GM12874 (cell line): ENCODE measurements around the gene HSD17B8.

Source experiments
- CTCF ChIP-seq: IDR thresholded peaks from 2 replicates; pipeline ENCODE4 v1.5.1; 2011; ENCODE audit warnings: low read depth, mild to moderate bottlenecking, control low read depth, low read length, moderate library complexity; ENCODE audit not compliant: insufficient read depth

HSD17B8 gene

GRCh38 chr6:33191383-33192104 lies 12.9 kb upstream of the HSD17B8 start:
- TF ChIP-seq CTCF: no peak

DNA sequence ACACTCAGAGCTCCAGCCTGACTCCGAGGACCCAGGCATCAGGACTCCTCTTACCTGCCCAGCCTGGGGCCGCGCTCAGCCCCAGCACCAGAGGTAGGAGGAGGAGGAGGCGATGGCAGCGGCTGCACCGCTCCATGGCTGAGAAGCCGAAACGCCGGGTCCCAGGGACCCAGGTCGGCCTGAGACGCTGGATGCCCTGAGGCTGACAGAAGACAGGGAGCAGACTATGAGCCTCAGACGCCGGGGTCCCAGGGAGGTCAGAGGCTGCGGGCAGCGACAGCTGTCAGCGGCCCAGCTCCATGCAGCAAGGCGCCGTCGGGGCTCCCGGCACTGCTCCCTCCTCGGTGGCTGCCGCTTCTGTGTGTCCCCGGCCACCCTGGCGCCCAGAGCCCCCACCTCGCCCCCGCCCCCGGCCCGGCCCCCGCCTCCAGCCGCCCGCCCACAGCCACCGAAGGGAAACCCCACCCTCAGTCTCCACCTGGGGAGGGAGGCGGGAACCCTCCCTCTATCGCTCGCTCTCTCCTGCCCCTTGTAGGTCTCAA lies 12.3 kb upstream of the HSD17B8 start, which contains the start of gene COL11A2:
TSS of gene COL11A2 (minus strand) at position 363 of the 542 bp plus-strand sequence. CDS start at position 136, 227 bp downstream.
- no peak for TF ChIP-seq CTCF

- TF ChIP-seq CTCF: no peak
These were observed 11.5 kb upstream of the HSD17B8 start for GRCh38 chr6:33192671-33193602.

DNA sequence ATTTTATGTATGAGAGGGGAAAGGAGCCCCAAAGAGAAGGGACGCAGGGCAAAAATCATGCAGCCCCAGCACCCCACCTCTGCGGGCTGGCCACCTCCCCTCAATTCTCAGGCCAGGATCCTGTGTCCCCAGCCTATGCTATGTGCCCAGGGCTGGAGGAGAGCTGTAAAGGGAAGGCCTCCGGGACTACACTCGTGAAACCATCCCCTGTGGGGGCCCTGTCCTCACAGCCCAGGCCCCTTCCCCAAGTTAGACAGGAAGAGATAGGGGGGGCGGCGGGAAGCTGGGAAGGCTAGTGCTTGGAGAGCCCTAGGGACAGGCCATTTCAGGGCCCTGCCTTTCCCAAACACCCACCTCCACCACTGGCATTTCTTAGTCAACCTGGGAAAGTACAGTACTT lies 10.8 kb upstream of the HSD17B8 start:
- TF ChIP-seq CTCF: no peak

DNA sequence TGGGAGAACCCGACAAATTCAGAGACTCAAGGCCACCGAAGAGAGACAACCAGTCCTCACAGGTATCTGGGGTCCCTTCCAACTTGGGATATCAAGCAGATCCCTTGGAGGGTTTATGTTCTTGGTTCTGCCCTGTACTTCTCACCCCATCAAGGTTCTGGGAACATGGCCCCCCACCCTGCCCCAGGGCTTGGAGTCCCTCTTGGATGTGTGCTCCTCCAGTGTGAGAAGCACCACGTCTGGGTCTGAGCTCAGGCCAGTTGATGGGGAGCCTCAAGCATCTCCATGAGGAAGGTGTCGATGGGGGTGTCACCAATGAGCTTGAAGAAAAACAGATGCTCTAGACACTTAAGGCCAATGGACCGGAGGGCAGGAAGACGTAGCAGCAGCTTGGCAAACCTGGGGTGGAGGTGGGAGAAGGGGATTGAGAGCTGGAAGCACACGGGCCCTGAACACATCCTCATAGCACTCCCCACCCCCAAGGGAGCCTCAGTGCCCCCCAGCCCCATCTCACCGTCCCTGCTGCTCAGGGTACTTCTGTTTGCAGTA lies 9.9 kb upstream of the HSD17B8 start:
- TF ChIP-seq CTCF: no peak

DNA sequence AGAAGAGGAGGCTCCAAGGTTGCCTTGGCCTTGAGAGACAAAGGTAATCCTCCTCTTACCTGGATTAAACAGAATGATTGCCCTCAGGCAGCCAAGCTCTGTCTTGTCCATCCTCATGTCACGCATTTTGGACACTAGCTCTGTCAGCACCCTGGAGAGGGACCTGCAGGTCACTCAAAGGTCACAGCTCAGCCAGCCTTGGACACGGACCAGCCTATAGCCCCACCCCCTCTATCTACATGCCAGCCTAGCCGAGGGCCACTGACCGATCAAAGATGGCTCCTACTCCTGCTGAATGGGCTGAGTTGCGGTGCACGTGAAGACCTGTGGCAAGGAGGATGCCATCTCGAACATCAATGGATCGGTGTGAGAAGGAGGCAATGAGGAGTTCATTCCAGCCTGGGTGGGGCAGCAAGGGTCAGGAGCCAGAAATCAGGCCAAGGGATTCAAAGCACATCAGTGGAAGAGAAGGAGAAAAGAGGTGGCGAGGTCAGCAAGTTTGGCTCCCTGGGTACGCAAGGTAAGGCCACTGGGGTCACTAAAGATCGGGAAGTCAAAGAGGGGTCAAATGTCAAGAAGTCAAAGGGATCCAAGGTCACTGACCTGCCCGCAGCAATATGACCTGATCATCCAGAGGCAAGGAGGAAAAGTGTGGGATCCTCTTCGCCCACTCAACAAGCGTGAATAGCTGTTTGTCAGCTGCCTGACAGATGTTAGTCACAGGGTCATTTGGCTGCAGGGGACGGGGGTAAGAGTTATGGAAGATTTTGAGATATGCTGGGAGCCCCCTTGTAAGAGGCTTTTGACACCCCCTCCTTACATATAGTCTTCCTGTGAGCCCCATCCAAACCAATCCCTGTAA lies 8.9 kb upstream of the HSD17B8 start:
- TF ChIP-seq CTCF: no peak
